Measurements from ENCODE around the gene NDC80. TPM values are rescaled to one million over a fixed set of nuclear protein-coding genes. Genes with fewer than 3 reads are reported as not detected.

Gene NDC80
- total RNA-seq, 4 donors from 2014 or later, result 0.57 to 2.2 (median 2.0) TPM; not detected in 1

GRCh38 chr18:2559249-2559648, 12.1 kb upstream of the NDC80 start:
- TF ChIP-seq CTCF (IDR thresholded peaks at IDR 0.05; ENCODE audit: low read depth), result no peak

GRCh38 chr18:2564373-2564772, 7.0 kb upstream of the NDC80 start:
- no peak for TF ChIP-seq CTCF (IDR thresholded peaks at IDR 0.05; ENCODE audit: low read depth)

GRCh38 chr18:2568129-2568528, 3.2 kb upstream of the NDC80 start:
- no peak for TF ChIP-seq CTCF (IDR thresholded peaks at IDR 0.05; ENCODE audit: low read depth)

- no peak for TF ChIP-seq CTCF (IDR thresholded peaks at IDR 0.05; ENCODE audit: low read depth)
Observed at GRCh38 chr18:2568605-2569004, 2.8 kb upstream of the NDC80 start.

- no peak for TF ChIP-seq CTCF (IDR thresholded peaks at IDR 0.05; ENCODE audit: low read depth)
Observed at GRCh38 chr18:2569338-2570207, 1.8 kb upstream of the NDC80 start.

- TF ChIP-seq CTCF (IDR thresholded peaks at IDR 0.05; ENCODE audit: low read depth), result no peak
Observed at GRCh38 chr18:2570772-2571199, 571 bp upstream of the NDC80 start.

- TF ChIP-seq CTCF (IDR thresholded peaks at IDR 0.05; ENCODE audit: low read depth), result no peak
Observed at GRCh38 chr18:2572171-2572569, 813 bp downstream of the NDC80 start.
